HPDE6-E6E7 (cell line): ENCODE measurements around the gene MS4A6A.
"Not testable (repeated sequence)": the region's sequence is repeated elsewhere in the genome, so short reads cannot be mapped to it uniquely, and the experiment has no call there.

ENCODE experiments used
- DNase-seq: peaks from one replicate; pipeline ENCODE4 v3.0.0; 2011; ENCODE audit warnings: missing footprints; ENCODE audit errors: extremely low spot score

MS4A6A gene

DNA sequence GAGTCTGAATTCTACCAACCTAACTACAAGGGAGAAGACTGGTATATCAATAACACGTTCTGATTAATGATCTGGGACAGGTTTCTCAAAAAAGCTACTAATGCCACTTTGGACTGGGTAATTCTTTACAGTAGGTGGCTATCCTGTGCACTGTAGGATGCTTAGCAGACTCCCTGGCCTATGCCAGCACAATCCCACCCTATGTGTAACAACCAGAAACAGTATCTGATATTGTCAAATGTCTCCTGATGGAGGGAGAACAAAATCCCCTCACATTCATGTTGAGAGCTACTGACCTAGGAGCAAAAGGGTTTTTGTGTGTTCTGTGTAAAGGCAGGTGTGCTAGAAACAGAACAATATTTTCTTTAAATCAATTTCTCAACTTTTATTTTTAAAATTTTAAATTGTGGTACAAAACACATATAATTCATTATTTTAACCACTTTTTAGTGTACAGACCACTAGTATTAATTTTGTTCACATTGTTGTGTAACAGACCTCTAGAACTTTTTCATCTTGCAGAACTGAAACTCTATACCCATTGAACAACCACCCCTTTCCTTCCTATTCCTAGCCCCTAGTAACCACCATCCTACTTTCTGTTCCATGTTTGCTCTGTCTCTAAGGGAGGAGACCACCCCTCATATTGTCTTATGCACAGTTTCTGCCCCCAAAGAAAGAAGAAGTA lies 2.1 kb upstream of the MS4A6A start:
- no peak for DNase-seq

DNA sequence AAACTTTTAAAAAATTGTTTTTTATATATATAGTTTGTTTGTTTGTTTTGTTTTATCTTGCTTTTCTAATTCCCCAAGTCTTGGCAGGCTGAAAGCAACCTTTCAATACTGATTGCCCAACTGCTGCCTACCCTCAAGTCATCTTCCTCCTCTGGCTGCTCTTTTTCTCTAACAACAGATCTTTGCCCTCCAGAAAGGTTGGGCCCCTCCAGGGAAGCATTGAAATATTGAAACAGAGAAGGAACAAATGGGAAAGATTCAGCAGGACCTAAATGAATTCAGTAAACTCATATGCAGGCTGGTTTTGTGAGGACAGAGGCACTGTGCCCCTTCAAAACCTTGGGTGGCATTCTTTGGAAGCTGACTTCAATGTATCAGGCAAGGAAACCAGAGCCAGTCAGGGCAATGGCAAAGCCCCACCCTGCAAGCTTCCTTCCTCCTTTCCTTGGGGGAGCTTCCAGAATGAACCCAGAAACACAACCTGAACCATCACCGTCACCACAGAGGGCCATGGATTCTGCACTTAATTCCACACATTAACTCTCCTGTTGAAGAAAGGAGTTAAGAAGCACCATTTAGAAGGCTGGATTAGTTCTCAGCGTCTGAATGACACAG lies 815 bp upstream of the MS4A6A start:
- DNase-seq: no peak

GRCh38 chr11:60175860-60176275 lies 7.0 kb downstream of the MS4A6A start:
- no peak for DNase-seq

DNA sequence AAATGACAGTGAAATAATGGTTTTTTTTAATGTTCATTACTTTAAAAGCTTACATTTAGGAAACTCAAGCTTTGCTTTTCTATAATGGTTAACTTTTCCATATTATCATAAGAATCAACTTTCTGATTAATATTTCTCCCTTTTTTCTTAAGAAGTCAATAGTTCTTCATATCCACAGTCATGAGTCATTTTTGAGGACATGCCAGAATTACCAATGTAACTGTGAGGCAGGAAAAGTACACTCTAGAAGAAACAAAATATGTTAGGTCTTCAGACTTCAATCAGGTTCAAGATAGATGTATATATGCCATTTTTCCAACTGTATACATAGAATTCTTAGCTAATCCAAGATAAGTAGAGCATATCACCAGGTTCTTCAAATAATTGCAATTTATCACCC lies 10.9 kb downstream of the MS4A6A start:
- no peak for DNase-seq

DNA sequence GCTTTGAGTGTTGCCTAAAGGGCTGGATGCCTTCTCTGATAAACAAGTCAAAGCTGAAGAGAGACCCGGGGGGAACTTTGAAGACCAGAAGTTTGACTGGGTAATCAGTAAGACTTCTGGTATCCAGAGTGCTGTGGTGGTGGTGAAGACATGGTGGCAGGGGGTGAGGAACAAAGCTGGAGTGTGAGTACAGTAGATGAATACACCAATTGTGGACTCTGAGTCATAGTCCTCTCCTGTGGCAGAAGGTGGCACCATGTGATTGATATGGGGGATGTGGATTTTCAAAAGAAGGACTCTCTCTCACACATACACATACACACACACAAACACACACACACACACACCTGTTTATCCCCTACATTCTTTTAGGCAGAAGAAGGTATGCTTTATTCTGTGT lies 12.3 kb downstream of the MS4A6A start:
- DNase-seq: no peak

GRCh38 chr11:60169264-60169915 lies 13.5 kb downstream of the MS4A6A start:
- DNase-seq: peak; percentile 49

DNA sequence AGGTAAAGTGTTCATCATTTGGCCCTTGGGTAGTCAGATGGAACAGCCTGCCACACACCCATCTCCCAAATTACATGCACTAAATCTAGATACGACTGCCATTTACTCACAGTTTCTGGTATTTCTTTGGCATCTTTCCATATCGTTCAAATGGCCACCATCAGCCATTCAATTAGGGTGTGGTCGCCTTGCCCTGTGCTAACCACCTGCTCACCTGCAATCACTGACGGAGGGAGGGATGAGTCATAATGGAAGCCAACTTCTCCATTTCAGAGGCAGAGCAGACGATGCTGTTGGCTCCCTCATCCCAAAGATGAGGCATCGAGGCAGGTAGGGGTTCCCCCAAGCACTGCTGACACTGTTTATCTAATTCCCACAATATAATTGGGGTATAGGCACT lies 14.6 kb downstream of the MS4A6A start:
- DNase-seq: no peak

GRCh38 chr11:60165951-60166350 lies 16.9 kb downstream of the MS4A6A start:
- DNase-seq: no peak

DNA sequence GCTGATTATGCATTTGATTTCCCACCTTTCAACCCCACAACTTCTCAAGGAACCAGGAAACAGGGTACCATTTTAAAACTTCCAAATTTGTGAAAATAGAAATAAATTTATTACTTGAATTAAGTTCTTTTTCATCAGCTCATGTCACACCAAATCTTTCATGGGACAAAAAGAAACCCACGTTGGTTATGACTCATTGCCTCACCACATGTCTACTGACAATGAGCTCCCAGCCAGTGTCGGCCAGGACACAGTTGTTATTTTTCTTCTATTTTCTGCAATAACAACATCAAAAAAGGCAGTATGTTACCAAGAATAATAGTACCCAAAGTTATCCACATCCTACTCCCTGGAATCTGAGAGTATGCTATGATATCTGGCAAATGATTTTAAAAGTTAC lies 17.3 kb downstream of the MS4A6A start:
- no peak for DNase-seq

DNA sequence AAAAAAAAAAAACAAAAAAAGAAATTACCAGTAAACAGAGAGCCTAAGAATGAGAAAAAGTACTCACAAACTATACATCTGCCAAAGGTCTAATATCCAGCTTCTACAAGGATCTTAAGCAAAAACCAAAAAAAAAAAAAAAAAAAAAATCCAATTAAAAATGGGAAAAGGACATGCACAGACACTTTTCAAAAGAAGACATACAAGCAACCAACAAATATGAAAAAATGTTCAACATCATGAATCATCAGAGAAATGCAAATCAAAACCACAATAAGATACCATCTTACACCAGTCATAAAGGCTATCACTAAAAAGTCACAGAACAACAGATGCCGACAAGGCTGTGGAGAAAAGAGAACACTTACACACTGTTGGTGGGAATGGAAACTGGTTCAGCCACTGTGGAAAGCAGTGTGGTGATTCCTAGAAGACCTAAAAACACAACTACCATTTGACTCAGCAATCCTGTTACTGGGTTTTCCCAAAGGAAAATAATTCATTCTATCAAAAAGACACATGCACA lies 18.3 kb downstream of the MS4A6A start:
- no peak for DNase-seq

- DNase-seq: no peak
These were observed 21.1 kb downstream of the MS4A6A start for GRCh38 chr11:60161766-60162165.

GRCh38 chr11:60161107-60161506 lies 21.8 kb downstream of the MS4A6A start:
- DNase-seq: no peak

DNA sequence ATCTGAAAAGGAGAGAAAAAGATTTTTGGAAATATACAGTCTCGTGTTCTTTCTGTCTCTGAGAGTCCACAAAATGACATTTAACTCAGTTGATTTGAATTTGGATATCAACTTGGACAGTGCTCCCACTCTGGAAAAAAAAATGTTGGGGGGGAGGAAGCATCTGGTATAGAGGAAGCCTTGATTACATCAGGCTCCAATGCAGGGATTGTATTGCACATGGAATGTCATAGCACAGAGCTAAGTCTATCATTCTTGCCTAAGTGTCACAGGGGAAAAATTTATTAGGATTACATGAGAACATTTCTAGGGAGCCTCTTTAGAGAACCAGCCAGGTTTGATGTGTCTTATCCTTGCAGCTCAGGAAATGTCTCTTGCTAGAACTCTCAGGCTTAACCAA lies 23.0 kb downstream of the MS4A6A start:
- no peak for DNase-seq

DNA sequence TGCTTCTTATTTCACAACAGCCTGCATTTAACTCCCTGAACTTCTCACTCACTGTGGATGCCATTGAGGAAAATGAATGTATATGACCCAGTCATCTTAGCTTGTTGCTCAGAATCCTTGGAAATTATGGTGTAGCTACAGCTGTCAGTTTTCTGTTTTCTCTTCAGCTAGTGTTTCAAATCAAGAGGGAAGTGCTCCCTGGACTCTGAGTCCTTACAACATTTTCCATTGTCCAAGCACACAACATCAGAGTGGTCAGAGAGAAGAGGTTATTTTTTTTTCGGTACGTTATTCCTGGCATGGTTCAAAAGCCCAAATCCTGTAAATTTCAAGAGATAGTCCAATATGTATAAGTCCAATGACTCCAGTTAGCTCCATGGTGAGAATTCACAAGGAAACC lies 23.6 kb downstream of the MS4A6A start:
- DNase-seq: no peak

DNA sequence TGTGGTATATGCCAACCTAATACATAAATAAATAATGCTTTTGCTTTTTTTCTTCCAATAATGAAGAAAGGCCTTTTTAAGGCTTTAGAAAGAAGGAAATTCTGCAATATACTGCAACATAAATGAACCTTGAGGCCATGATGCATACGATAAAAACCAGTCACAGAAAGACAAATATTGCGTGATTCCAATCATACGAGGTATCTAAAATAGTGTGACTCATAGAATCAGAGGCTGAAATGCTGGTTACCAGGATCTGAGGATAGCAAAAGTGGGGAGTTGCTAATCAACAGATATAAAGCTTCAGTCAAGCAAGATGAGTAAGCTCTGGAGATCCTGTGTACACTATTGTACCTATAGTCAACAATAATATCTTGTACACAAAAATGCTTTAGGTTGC lies 24.2 kb downstream of the MS4A6A start:
- no peak for DNase-seq

GRCh38 chr11:60155931-60156330 lies 27.0 kb downstream of the MS4A6A start:
- DNase-seq: no peak

- DNase-seq: not testable (repeated sequence)
These were observed 30.2 kb downstream of the MS4A6A start for GRCh38 chr11:60152727-60153126.

- DNase-seq: no peak
These were observed 32.6 kb downstream of the MS4A6A start for GRCh38 chr11:60150279-60150678.

DNA sequence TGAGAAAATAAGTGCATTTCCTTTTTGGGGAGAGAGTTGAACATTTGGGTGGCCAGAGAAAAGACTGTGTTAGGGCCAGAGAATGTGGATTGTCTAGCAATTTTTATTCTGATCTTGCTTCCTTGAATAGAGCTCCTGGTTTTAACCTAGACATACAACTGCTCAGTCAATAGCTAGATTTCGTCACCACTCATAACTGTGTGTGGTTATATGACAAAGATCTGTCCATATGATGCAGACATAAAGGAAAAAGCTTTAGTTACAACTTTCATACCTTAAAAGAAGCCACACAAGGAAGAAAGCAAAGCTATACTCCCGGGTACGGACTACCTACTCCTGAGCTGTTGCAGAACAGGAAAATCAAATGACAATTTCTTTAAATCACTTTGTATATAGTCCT lies 37.2 kb downstream of the MS4A6A start:
- DNase-seq: no peak

DNA sequence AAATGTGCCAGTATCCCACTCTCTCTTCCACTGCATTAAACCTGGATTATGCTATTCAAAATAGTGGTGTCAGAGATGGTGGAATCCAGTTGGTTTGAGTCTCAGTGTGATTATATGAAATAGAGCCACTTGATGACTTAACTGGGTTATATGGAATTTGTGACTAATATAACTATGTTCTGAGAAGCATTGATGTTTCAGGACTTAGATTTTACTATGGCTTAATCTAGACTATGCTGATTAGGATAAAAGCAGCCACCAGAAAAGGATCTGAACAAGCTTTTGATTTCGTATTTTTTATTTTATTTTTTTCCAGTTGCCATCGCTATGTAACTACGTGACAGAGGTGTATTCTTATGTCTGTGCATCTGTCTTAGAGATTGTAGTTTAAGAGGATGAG lies 39.1 kb downstream of the MS4A6A start:
- DNase-seq: no peak

GRCh38 chr11:60133917-60134316 lies 49.0 kb downstream of the MS4A6A start:
- DNase-seq: no peak

GRCh38 chr11:60131912-60132311 lies 51.0 kb downstream of the MS4A6A start:
- no peak for DNase-seq

- peak; percentile 2 for DNase-seq
These were observed 52.4 kb downstream of the MS4A6A start for GRCh38 chr11:60130496-60130895.
